Left ventricle myocardium superior (tissue), 1 donor: ENCODE results near the gene TREX2. TPM values are rescaled to one million over a fixed set of nuclear protein-coding genes. Genes with fewer than 3 reads are reported as not detected.

Experiments used
- ATAC-seq: fragments of 200-7000 bp; cut with Tn5 transposase; one replicate; pipeline ENCODE4 v1.9.1; 2020; ENCODE audit warnings: mild to moderate bottlenecking, moderate library complexity
- DNase-seq: peaks from one replicate; pipeline ENCODE4 v3.0.0-alpha.2; 2020
- intact Hi-C: fragments of 100-400 bp; cut with micrococcal nuclease; formaldehyde crosslinking; loops from one replicate; pipeline ENCODE4 v1.11.0; 2022
- total RNA-seq: library from RNA; stranded (reverse); fragmentation: NEBNext Ultra II Directional; extraction: Animal tissue kit (Norgen Biotek cat#: 25700); gene quantifications from one replicate; pipeline ENCODE4 v1.2.1, GENCODE V29; 2021
- donor health status: DM: no; HTN: yes; CAD: no; lungs with severe emphysema.

TREX2 gene
- total RNA-seq, 1 donor from 2014 or later: 0.25 TPM

GRCh38 chrX:153477364-153477857 is 31.6 kb upstream of the TREX2 start:
- no peak for DNase-seq
- intact Hi-C loops: no loop called here
- no peak for ATAC-seq

GRCh38 chrX:153476666-153477363 is 31.0 kb upstream of the TREX2 start:
- DNase-seq: peak; percentile 67
- peak; percentile 71 for ATAC-seq
- intact Hi-C loops: no loop called here

GRCh38 chrX:153475751-153476281 is 30.0 kb upstream of the TREX2 start:
- no peak for ATAC-seq
- DNase-seq: no peak
- intact Hi-C loops: no loop called here

- DNase-seq (no peak), ATAC-seq (no peak)
- intact Hi-C loops: no loop called here
Measured at GRCh38 chrX:153475271-153475670, 29.4 kb upstream of the TREX2 start.

GRCh38 chrX:153474718-153475117 is 28.9 kb upstream of the TREX2 start:
- intact Hi-C loops: no loop called here
- ATAC-seq (no peak), DNase-seq (peak; percentile 84)

GRCh38 chrX:153474266-153474665 is 28.4 kb upstream of the TREX2 start:
- DNase-seq (no peak), ATAC-seq (no peak)
- intact Hi-C loops: no loop called here

GRCh38 chrX:153473126-153473525 is 27.3 kb upstream of the TREX2 start:
- no peak for ATAC-seq
- intact Hi-C loops: no loop called here

GRCh38 chrX:153471663-153472280 is 25.9 kb upstream of the TREX2 start:
- no peak for DNase-seq
- ATAC-seq: no peak
- intact Hi-C loops: no loop called here

More at GRCh38 chrX:153473126-153473525, 27.3 kb upstream of the TREX2 start:
- DNase-seq: no peak

- DNase-seq (peak; percentile 91), ATAC-seq (peak; percentile 90)
- intact Hi-C loops: no loop called here
Measured at GRCh38 chrX:153470411-153471363, 24.8 kb upstream of the TREX2 start, which contains the start of gene HAUS7. TSS of gene HAUS7 (minus strand) at chrX:153470576. CDS start at chrX:153470557, 19 bp downstream.

- DNase-seq: no peak
- intact Hi-C loops: no loop called here
- peak; percentile 39 for ATAC-seq
Measured at GRCh38 chrX:153469811-153470410, 24.1 kb upstream of the TREX2 start.

- intact Hi-C loops: no loop called here
- ATAC-seq (peak; percentile 5), DNase-seq (peak; percentile 62)
Measured at GRCh38 chrX:153468008-153468580, 22.2 kb upstream of the TREX2 start.

- DNase-seq: no peak
- intact Hi-C loops: no loop called here
- ATAC-seq: no peak
Measured at GRCh38 chrX:153465691-153466380, 20.0 kb upstream of the TREX2 start.

- ATAC-seq (no peak), DNase-seq (no peak)
- intact Hi-C loops: no loop called here
Measured at GRCh38 chrX:153464116-153464515, 18.3 kb upstream of the TREX2 start.

GRCh38 chrX:153463556-153463955 is 17.7 kb upstream of the TREX2 start:
- DNase-seq: no peak
- ATAC-seq: no peak
- intact Hi-C loops: no loop called here

GRCh38 chrX:153463031-153463430 is 17.2 kb upstream of the TREX2 start:
- ATAC-seq: no peak
- intact Hi-C loops: no loop called here
- DNase-seq: no peak

GRCh38 chrX:153462291-153462690 is 16.4 kb upstream of the TREX2 start:
- intact Hi-C loops: no loop called here
- DNase-seq (peak; percentile 3), ATAC-seq (no peak)

- DNase-seq (peak; percentile 57), ATAC-seq (peak; percentile 52)
Measured at GRCh38 chrX:153460826-153461225, 15.0 kb upstream of the TREX2 start.

GRCh38 chrX:153459986-153460385 is 14.1 kb upstream of the TREX2 start:
- intact Hi-C loops: no loop called here
- ATAC-seq: peak; percentile 37
- peak; percentile 15 for DNase-seq

More at GRCh38 chrX:153460826-153461225, 15.0 kb upstream of the TREX2 start:
- intact Hi-C loops: no loop called here
